ENCODE measurements around the gene AGBL5.
A peak's percentile ranks its signal among the peaks of the same experiment; 100 is the strongest.

Gene AGBL5

GRCh38 chr2:27080140-27080469, 28.6 kb downstream of the AGBL5 start:
- DNase-seq: no peak

- DNase-seq: no peak
Observed at GRCh38 chr2:27080603-27080936, 29.1 kb downstream of the AGBL5 start.

- DNase-seq: no peak
Observed at GRCh38 chr2:27081984-27082772, 30.7 kb downstream of the AGBL5 start.

GRCh38 chr2:27082773-27083409, 31.4 kb downstream of the AGBL5 start:
- no peak for DNase-seq

- no peak for DNase-seq
Observed at GRCh38 chr2:27083410-27084296, 32.2 kb downstream of the AGBL5 start.

- no peak for DNase-seq
Observed at GRCh38 chr2:27084297-27085061, 33.0 kb downstream of the AGBL5 start.

- no peak for DNase-seq
Observed at GRCh38 chr2:27085062-27085672, 33.7 kb downstream of the AGBL5 start.

GRCh38 chr2:27085673-27086089, 34.2 kb downstream of the AGBL5 start:
- peak; percentile 49 for DNase-seq

- DNase-seq: peak; percentile 97
Observed at GRCh38 chr2:27086090-27086723, 34.7 kb downstream of the AGBL5 start.

GRCh38 chr2:27086724-27087593, 35.5 kb downstream of the AGBL5 start, which contains the start of gene KHK:
KHK (plus strand) TSS chr2:27086772; CDS start chr2:27087260, 488 bp downstream.
- peak; percentile 73 for DNase-seq

GRCh38 chr2:27087823-27088410, 36.4 kb downstream of the AGBL5 start:
- no peak for DNase-seq

- no peak for DNase-seq
Observed at GRCh38 chr2:27088634-27089033, 37.2 kb downstream of the AGBL5 start.

GRCh38 chr2:27089111-27089954, 37.9 kb downstream of the AGBL5 start:
- DNase-seq: no peak

- DNase-seq: no peak
Observed at GRCh38 chr2:27091746-27092695, 40.6 kb downstream of the AGBL5 start.

- no peak for DNase-seq
Observed at GRCh38 chr2:27092696-27093429, 41.4 kb downstream of the AGBL5 start.

- DNase-seq: no peak
Observed at GRCh38 chr2:27093430-27094352, 42.2 kb downstream of the AGBL5 start.

All from NCI-H2171 (cell line).